Keratinocyte (primary cell): Measurements from ENCODE around the gene SEPTIN1. TPM values are rescaled to one million over a fixed set of nuclear protein-coding genes. Genes with fewer than 3 reads are reported as not detected.

Source experiments
- DNase-seq: peaks from one replicate; pipeline ENCODE4 v3.0.0-alpha.2; 2011; ENCODE audit warnings: low read depth, missing footprints, low spot score
- FAIRE-seq: peaks from 2 replicates; lab custom pipeline; 2011; peaks lifted over from hg19 to GRCh38; lab: Jason Lieb, UNC
- H2AFZ ChIP-seq: 2 replicates; pipeline ENCODE4 v1.6.0; 2012; ENCODE audit warnings: low read length, control low read depth, inconsistent platforms; ENCODE audit not compliant: control insufficient read depth
- H3K27ac ChIP-seq: 2 replicates; pipeline ENCODE4 v1.5.1; 2011; ENCODE audit warnings: low read length; ENCODE audit not compliant: control insufficient read depth, insufficient read depth
- H3K27me3 ChIP-seq: 3 replicates; pipeline ENCODE4 v1.6.0; 2011; ENCODE audit warnings: low read length; ENCODE audit not compliant: control insufficient read depth, insufficient read depth; ENCODE audit errors: extremely low read depth
- H3K36me3 ChIP-seq, 2 experiments: 2 replicates in 1 of 2; 3 replicates in 1 of 2; pipeline ENCODE4 v1.5.1; 2011; ENCODE audit warnings: low read length in 2 of 2, mild to moderate bottlenecking in 1 of 2; ENCODE audit not compliant: control insufficient read depth in 2 of 2, insufficient read depth in 2 of 2; ENCODE audit errors: extremely low read depth in 1 of 2
- H3K4me1 ChIP-seq: 3 replicates; pipeline ENCODE4 v1.5.1; 2011; ENCODE audit warnings: low read length; ENCODE audit not compliant: control insufficient read depth, insufficient read depth; ENCODE audit errors: extremely low read depth
- H3K4me2 ChIP-seq: 3 replicates; pipeline ENCODE4 v1.6.0; 2011; ENCODE audit warnings: low read depth, low read length; ENCODE audit not compliant: control insufficient read depth, insufficient read depth; ENCODE audit errors: extremely low read depth
- H3K4me3 ChIP-seq, 3 experiments: fragments of 200-600 bp in 1 of 3; sonication (generic) in 1 of 3; 2 replicates in 2 of 3; 3 replicates in 1 of 3; pipeline ENCODE4 v1.5.1; 2011 to 2016; ENCODE audit warnings: low read length in 3 of 3, mild to moderate bottlenecking in 3 of 3, control low read depth in 2 of 3, inconsistent platforms in 1 of 3, low read depth in 1 of 3, mixed read lengths in 1 of 3, mixed run types in 1 of 3, moderate library complexity in 1 of 3; ENCODE audit not compliant: control insufficient read depth in 2 of 3, insufficient read depth in 2 of 3; ENCODE audit errors: extremely low read depth in 1 of 3
- H3K79me2 ChIP-seq: 2 replicates; pipeline ENCODE4 v1.6.0; 2012; ENCODE audit warnings: low read length; ENCODE audit not compliant: control insufficient read depth, insufficient read depth
- H3K9ac ChIP-seq: 3 replicates; pipeline ENCODE4 v1.6.0; 2011; ENCODE audit warnings: low read length; ENCODE audit not compliant: control insufficient read depth, insufficient read depth; ENCODE audit errors: extremely low read depth
- H3K9me1 ChIP-seq: 3 replicates; pipeline ENCODE4 v1.6.0; 2011; ENCODE audit warnings: low read length; ENCODE audit not compliant: control insufficient read depth, insufficient read depth; ENCODE audit errors: extremely low read depth
- H3K9me3 ChIP-seq: 2 replicates; pipeline ENCODE4 v1.5.1; 2012; ENCODE audit warnings: low read depth, low read length; ENCODE audit not compliant: control insufficient read depth
- H4K20me1 ChIP-seq: 3 replicates; pipeline ENCODE4 v1.6.0; 2011; ENCODE audit warnings: low read length; ENCODE audit not compliant: control insufficient read depth, insufficient read depth; ENCODE audit errors: extremely low read depth
- EZH2 ChIP-seq: IDR thresholded peaks from one replicate; pipeline ENCODE4 v1.6.1; 2012; ENCODE audit warnings: inconsistent platforms, mild to moderate bottlenecking, low read length, moderate library complexity
- dilution Hi-C: fragments of 300-500 bp; cut with MboI; formaldehyde crosslinking; loops from one replicate; pipeline ENCODE4 v1.7.0; 2020; ENCODE audit warnings: low sequenced_read_pairs; ENCODE audit not compliant: extremely low pct_ligation_motif_present
- polyA plus RNA-seq, 5 experiments: library from polyadenylated mRNA; depleted of rRNA in 3 of 5; stranded (reverse) in 3 of 5; stranded (forward) in 1 of 5; unstranded in 1 of 5; fragments of >200 nt; gene quantifications; 1 replicate in 1 of 5; 2 replicates in 3 of 5; 3 replicates in 1 of 5; pipeline versions ENCODE4 v1.2.1 to v1.2.3, GENCODE V29; 2011 to 2012; ENCODE audit warnings: missing spikeins in 2 of 5, low read depth in 1 of 5, low replicate concordance in 1 of 5
- TF ChIP-seq, protein P1 (sequence below), 3 experiments: IDR thresholded peaks in 1 of 3; conservative IDR thresholded peaks in 1 of 3; optimal IDR thresholded peaks in 1 of 3; 2 replicates in 2 of 3; 3 replicates in 1 of 3; pipeline versions ENCODE3 to v1.5.1; 2011; ENCODE audit warnings: low read length in 3 of 3, mild to moderate bottlenecking in 3 of 3, moderate library complexity in 2 of 3, control low read depth in 1 of 3, inconsistent platforms in 1 of 3; ENCODE audit not compliant: insufficient read depth in 2 of 3; ENCODE audit errors: extremely low read depth in 1 of 3

Gene SEPTIN1
- polyA plus RNA-seq, 1 donor (not counting 4 experiments of a cell fraction or from before 2014, with no cell fraction given), result not detected

DNA sequence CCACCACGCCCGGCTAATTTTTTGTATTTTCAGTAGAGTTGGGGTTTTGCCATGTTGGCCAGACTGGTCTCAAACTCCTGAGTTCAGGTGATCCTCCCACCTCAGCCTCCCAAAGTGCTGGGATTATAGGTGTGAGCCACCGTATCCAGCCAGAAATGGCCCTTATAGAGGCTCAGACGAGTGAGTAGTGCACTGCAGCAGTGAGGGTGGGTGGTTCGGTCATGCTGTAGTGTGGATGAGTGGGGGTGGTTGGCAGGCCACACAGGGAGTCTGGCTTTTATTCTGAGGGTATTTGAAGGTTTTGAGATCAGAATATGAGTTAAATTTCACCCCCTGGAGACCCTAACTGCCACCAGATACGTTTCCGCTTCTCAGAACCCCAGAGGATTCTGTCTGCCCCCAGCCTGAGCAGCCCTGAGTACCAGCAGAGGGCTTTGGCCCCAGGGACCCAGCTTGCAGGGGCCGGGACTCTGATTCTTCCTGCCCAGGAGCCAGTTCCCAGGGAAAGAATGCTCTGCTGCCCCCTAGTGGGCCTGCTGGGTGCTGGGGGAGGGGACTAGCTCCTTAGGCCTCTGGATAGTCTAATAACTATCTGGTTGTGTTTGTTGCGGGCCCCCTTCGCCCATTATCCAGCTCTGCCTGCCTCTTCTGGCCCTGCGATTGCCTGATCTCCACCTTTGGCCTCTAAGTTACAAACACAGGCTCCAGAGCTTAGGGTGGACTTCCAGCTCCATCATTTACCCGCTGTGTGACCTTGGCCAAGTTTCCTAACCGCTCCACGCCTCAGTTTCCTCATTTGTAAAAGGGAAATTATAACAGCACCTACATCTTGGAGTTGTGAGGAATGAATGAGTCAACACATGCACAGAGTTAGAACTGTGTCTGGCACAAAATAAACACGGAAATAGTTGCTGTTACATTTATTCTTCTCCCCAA, 27.0 kb upstream of the SEPTIN1 start:
- Histone ChIP-seq H3K4me3 (no peak overlapping the region), H3K9ac (no peak overlapping the region), H2AFZ (no peak overlapping the region), H3K4me1 (peaks cover 12% of the 10 kb centered on the region), H3K4me2 (peak overlapping the region; percentile 47), H3K9me3 (no peaks in the 10 kb centered on the region), H3K27me3 (no peaks in the 10 kb centered on the region), H3K27ac (no peak overlapping the region), H3K79me2 (peaks cover 6% of the 10 kb centered on the region), H3K9me1 (peaks cover 4% of the 10 kb centered on the region), H4K20me1 (no peaks in the 10 kb centered on the region), H3K36me3 (peaks cover 3 to 8% of the 10 kb centered on the region in 2 experiments)
- no peak for TF ChIP-seq EZH2
- TF ChIP-seq, protein P1, sequence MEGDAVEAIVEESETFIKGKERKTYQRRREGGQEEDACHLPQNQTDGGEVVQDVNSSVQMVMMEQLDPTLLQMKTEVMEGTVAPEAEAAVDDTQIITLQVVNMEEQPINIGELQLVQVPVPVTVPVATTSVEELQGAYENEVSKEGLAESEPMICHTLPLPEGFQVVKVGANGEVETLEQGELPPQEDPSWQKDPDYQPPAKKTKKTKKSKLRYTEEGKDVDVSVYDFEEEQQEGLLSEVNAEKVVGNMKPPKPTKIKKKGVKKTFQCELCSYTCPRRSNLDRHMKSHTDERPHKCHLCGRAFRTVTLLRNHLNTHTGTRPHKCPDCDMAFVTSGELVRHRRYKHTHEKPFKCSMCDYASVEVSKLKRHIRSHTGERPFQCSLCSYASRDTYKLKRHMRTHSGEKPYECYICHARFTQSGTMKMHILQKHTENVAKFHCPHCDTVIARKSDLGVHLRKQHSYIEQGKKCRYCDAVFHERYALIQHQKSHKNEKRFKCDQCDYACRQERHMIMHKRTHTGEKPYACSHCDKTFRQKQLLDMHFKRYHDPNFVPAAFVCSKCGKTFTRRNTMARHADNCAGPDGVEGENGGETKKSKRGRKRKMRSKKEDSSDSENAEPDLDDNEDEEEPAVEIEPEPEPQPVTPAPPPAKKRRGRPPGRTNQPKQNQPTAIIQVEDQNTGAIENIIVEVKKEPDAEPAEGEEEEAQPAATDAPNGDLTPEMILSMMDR (optimal IDR thresholded peaks at IDR 0.05 in 1 of 3, IDR thresholded peaks at IDR 0.05 in 1 of 3, conservative IDR thresholded peaks at IDR 0.05 in 1 of 3; ENCODE audit: extremely low read depth in 1 of 3, insufficient read depth in 2 of 3, low read length in 3 of 3), result peak; percentile 92 to 96 (median 93)
- dilution Hi-C loops, result no loop called here
- FAIRE-seq (peak; percentile 29), DNase-seq (no peak)

DNA sequence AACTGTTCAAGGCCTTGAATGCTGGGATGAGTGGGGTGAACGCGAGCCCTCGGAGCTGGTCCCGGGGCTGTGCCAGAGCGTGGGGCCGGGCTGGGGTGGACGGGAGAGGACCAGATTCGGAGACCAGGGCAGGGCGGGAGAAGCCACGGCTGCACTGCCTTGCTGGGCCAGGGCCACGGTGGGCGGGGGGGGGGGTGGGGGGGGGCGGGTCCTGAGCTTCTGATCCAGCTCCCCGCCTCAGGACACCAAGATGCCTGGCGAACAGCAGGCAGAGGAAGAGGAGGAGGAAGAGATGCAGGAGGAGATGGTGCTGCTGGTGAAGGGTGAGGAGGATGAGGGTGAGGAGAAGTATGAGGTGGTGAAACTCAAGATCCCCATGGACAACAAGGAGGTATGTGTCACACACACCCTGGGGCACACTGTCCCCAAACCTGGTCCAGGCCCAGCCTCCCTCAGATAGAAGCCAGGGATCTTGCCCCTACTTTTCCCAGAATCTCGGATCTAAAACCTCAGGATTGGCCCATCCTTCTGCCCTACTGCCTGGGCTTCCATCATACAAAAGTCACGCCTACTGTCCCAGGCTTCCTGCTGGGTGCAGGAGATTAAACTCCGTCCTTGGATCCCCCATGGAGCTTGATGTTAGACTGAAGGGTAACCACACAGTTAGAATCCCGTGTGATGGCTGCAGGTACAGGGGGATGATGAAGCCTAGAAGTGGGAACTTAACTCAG, 25.6 kb upstream of the SEPTIN1 start:
- Histone ChIP-seq H2AFZ (peak overlapping the region; percentile 62), H4K20me1 (no peaks in the 10 kb centered on the region), H3K79me2 (peaks cover 6% of the 10 kb centered on the region), H3K9ac (peak overlapping the region; percentile 83), H3K27ac (peak overlapping the region; percentile 40), H3K36me3 (peaks cover 3 to 8% of the 10 kb centered on the region in 2 experiments), H3K4me3 (peak overlapping the region; percentile 53 to 79 (median 79)), H3K27me3 (no peaks in the 10 kb centered on the region), H3K9me3 (no peaks in the 10 kb centered on the region), H3K9me1 (peaks cover 4% of the 10 kb centered on the region), H3K4me1 (peaks cover 12% of the 10 kb centered on the region), H3K4me2 (peak overlapping the region; percentile 86)
- no peak for TF ChIP-seq EZH2
- TF ChIP-seq, protein P1 (optimal IDR thresholded peaks at IDR 0.05 in 1 of 3, IDR thresholded peaks at IDR 0.05 in 1 of 3, conservative IDR thresholded peaks at IDR 0.05 in 1 of 3; ENCODE audit: extremely low read depth in 1 of 3, insufficient read depth in 2 of 3, low read length in 3 of 3), result no peak
- no peak for DNase-seq
- dilution Hi-C loops, result no loop called here
- no peak for FAIRE-seq
